ENCODE results near the gene CAMK1D. TPM values are rescaled to one million over a fixed set of nuclear protein-coding genes. Genes with fewer than 3 reads are reported as not detected.

Gene CAMK1D
- total RNA-seq, 2 experiments from 2014 or later = 28.8 to 35.3 TPM

GRCh38 chr10:12829831-12830390 lies 480.6 kb downstream of the CAMK1D start:
- POLR2A ChIA-PET = no interaction called here
- Mint-ChIP-seq H3K4me3 (no peak overlapping the region), H3K36me3 (ENCODE audit: low read depth) (peaks cover 48% of the 10 kb centered on the region)

GRCh38 chr10:12832096-12832495 lies 482.7 kb downstream of the CAMK1D start:
- H3K9me3 ChIP-seq (ENCODE audit: control insufficient read depth in 1 of 2, insufficient read depth in 1 of 2, low read length in 2 of 2) = no peaks in the 10 kb centered on the region
- POLR2A ChIA-PET = no interaction called here

More at GRCh38 chr10:12829831-12830390, 480.6 kb downstream of the CAMK1D start:
- no peaks in the 10 kb centered on the region for H3K4me1 Mint-ChIP-seq (ENCODE audit: low read depth)
- no peaks in the 10 kb centered on the region for H3K4me1 ChIP-seq (ENCODE audit: insufficient read depth, low read length)
- H3K9me3 Mint-ChIP-seq = no peaks in the 10 kb centered on the region
- H3K27ac ChIP-seq (ENCODE audit: low read depth in 1 of 2, low read length in 2 of 2) = no peak overlapping the region
- no peaks in the 10 kb centered on the region for H3K27me3 ChIP-seq (ENCODE audit: control insufficient read depth in 1 of 2, insufficient read depth in 2 of 2, low read length in 2 of 2)
- intact Hi-C loops (cut with DNase I, micrococcal nuclease) = no loop called here
- peaks cover 16% of the 10 kb centered on the region for H3K36me3 ChIP-seq (ENCODE audit: insufficient read depth, low read length)
- CTCF ChIA-PET = no interaction called here
- no peak overlapping the region for H3K4me3 ChIP-seq (ENCODE audit: low read length)
- no peaks in the 10 kb centered on the region for H3K9me3 ChIP-seq (ENCODE audit: control insufficient read depth in 1 of 2, insufficient read depth in 1 of 2, low read length in 2 of 2)
- ATAC-seq (ENCODE audit: poor library complexity) = no peak
- TF ChIP-seq CTCF (IDR thresholded peaks at IDR 0.05) = no peak
- H3K27ac Mint-ChIP-seq = no peak overlapping the region
- no peaks in the 10 kb centered on the region for H3K27me3 Mint-ChIP-seq
- no peak for DNase-seq

GRCh38 chr10:12833451-12833850 lies 484.1 kb downstream of the CAMK1D start:
- no peaks in the 10 kb centered on the region for H3K27me3 Mint-ChIP-seq
- no peaks in the 10 kb centered on the region for H3K36me3 ChIP-seq (ENCODE audit: insufficient read depth, low read length)
- H3K9me3 Mint-ChIP-seq = no peaks in the 10 kb centered on the region
- no peak for ATAC-seq (ENCODE audit: poor library complexity)
- no peak overlapping the region for H3K4me3 ChIP-seq (ENCODE audit: low read length)
- intact Hi-C loops (cut with DNase I, micrococcal nuclease) = no loop called here
- H3K27me3 ChIP-seq (ENCODE audit: control insufficient read depth in 1 of 2, insufficient read depth in 2 of 2, low read length in 2 of 2) = no peaks in the 10 kb centered on the region
- POLR2A ChIA-PET = no interaction called here
- H3K4me3 Mint-ChIP-seq = no peak overlapping the region
- no peaks in the 10 kb centered on the region for H3K9me3 ChIP-seq (ENCODE audit: control insufficient read depth in 1 of 2, insufficient read depth in 1 of 2, low read length in 2 of 2)
- no peak overlapping the region for H3K27ac ChIP-seq (ENCODE audit: low read depth in 1 of 2, low read length in 2 of 2)
- H3K4me1 Mint-ChIP-seq (ENCODE audit: low read depth) = no peaks in the 10 kb centered on the region
- TF ChIP-seq CTCF (IDR thresholded peaks at IDR 0.05) = no peak
- no peaks in the 10 kb centered on the region for H3K4me1 ChIP-seq (ENCODE audit: insufficient read depth, low read length)
- no peak for DNase-seq
- peaks cover 18% of the 10 kb centered on the region for H3K36me3 Mint-ChIP-seq (ENCODE audit: low read depth)
- no peak overlapping the region for H3K27ac Mint-ChIP-seq
- CTCF ChIA-PET = no interaction called here

More at GRCh38 chr10:12832096-12832495, 482.7 kb downstream of the CAMK1D start:
- CTCF ChIA-PET = no interaction called here
- Mint-ChIP-seq H3K4me1 (ENCODE audit: low read depth) (no peaks in the 10 kb centered on the region), H3K36me3 (ENCODE audit: low read depth) (peaks cover 27% of the 10 kb centered on the region), H3K27me3 (no peaks in the 10 kb centered on the region), H3K4me3 (no peak overlapping the region), H3K9me3 (no peaks in the 10 kb centered on the region), H3K27ac (no peak overlapping the region)
- ATAC-seq (ENCODE audit: poor library complexity) = no peak
- no peak for DNase-seq
- H3K4me3 ChIP-seq (ENCODE audit: low read length) = no peak overlapping the region
- peaks cover 5% of the 10 kb centered on the region for H3K36me3 ChIP-seq (ENCODE audit: insufficient read depth, low read length)
- H3K4me1 ChIP-seq (ENCODE audit: insufficient read depth, low read length) = no peaks in the 10 kb centered on the region
- H3K27ac ChIP-seq (ENCODE audit: low read depth in 1 of 2, low read length in 2 of 2) = no peak overlapping the region
- no peak for TF ChIP-seq CTCF (IDR thresholded peaks at IDR 0.05)
- intact Hi-C loops (cut with DNase I, micrococcal nuclease) = no loop called here
- no peaks in the 10 kb centered on the region for H3K27me3 ChIP-seq (ENCODE audit: control insufficient read depth in 1 of 2, insufficient read depth in 2 of 2, low read length in 2 of 2)

All from CD4-positive, alpha-beta T cell (primary cell).